Fibroblast of the aortic adventitia (primary cell): Measurements from ENCODE around the gene ZNF611. TPM values are rescaled to one million over a fixed set of nuclear protein-coding genes. Genes with fewer than 3 reads are reported as not detected.
"Not testable (repeated sequence)": the region's sequence is repeated elsewhere in the genome, so short reads cannot be mapped to it uniquely, and the experiment has no call there.

Experiments
- DNase-seq: peaks from one replicate; pipeline ENCODE4 v3.0.0-alpha.2; 2010; ENCODE audit warnings: low read depth
- H3K4me3 ChIP-seq: 2 replicates; pipeline ENCODE4 v1.5.1; 2011; ENCODE audit warnings: low read depth, mild to moderate bottlenecking, control low read depth, low read length, moderate library complexity
- total RNA-seq: library from RNA; depleted of rRNA; stranded (reverse); fragments of >200 nt; gene quantifications from 2 replicates; pipeline ENCODE4 v1.2.3, GENCODE V29; 2012; ENCODE audit warnings: low replicate concordance
- TF ChIP-seq, protein P1 (sequence below): IDR thresholded peaks from 2 replicates; pipeline ENCODE4 v1.5.1; 2011; ENCODE audit warnings: mild to moderate bottlenecking, low read length, control low read depth, inconsistent platforms; ENCODE audit not compliant: insufficient read depth

The ZNF611 gene
- total RNA-seq, 1 donor = 12.8 TPM

- TF ChIP-seq, protein P1, sequence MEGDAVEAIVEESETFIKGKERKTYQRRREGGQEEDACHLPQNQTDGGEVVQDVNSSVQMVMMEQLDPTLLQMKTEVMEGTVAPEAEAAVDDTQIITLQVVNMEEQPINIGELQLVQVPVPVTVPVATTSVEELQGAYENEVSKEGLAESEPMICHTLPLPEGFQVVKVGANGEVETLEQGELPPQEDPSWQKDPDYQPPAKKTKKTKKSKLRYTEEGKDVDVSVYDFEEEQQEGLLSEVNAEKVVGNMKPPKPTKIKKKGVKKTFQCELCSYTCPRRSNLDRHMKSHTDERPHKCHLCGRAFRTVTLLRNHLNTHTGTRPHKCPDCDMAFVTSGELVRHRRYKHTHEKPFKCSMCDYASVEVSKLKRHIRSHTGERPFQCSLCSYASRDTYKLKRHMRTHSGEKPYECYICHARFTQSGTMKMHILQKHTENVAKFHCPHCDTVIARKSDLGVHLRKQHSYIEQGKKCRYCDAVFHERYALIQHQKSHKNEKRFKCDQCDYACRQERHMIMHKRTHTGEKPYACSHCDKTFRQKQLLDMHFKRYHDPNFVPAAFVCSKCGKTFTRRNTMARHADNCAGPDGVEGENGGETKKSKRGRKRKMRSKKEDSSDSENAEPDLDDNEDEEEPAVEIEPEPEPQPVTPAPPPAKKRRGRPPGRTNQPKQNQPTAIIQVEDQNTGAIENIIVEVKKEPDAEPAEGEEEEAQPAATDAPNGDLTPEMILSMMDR = no peak
- no peak overlapping the region for H3K4me3 ChIP-seq
- no peak for DNase-seq
These were observed 7.7 kb upstream of the ZNF611 start for GRCh38 chr19:52742516-52742915.

DNA sequence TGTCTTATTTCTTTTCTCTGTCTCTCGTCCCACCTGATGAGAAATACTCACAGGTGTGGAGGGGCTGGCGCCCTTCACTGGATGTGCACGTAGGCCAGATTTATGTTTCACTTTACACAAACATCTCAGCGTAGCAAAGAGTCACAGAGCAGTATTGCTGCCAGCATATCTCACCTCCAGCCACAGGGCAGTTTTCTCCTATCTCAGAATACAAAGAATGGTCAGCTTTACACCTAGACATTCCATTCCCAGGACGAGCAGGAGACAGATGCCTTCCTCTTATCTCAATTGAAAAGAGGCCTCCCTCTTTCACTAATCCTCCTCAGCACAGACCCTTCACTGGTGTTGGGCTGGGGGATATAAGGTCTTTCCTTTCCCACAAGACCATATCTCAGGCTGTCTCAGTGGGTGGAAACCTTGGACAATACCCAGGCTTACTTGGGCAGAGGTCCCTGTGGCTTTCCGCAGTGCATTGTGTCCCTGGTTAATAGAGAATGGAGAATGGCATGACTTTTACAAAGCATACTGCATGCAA, 7.2 kb upstream of the ZNF611 start:
- TF ChIP-seq, protein P1 = no peak
- DNase-seq = no peak
- no peak overlapping the region for H3K4me3 ChIP-seq

DNA sequence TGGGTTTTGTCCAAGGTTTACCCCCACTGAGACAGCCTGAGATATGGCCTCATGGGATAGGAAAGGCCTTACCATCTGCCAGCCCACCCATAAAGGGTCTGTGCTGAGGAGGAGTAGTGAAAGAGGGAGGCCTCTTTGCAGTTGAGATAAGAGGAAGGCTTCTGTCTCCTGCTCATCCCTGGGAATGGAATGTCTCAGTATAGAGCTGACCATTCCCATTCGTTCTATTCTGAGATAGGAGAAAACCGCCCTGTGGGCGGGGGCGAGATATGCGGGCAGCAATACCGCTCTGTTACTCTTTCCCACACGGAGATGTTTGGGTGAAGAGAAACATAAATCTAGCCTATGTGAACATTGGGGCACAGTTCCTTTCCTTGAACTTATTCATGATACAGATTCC, 6.5 kb upstream of the ZNF611 start:
- DNase-seq = not testable (repeated sequence)

DNA sequence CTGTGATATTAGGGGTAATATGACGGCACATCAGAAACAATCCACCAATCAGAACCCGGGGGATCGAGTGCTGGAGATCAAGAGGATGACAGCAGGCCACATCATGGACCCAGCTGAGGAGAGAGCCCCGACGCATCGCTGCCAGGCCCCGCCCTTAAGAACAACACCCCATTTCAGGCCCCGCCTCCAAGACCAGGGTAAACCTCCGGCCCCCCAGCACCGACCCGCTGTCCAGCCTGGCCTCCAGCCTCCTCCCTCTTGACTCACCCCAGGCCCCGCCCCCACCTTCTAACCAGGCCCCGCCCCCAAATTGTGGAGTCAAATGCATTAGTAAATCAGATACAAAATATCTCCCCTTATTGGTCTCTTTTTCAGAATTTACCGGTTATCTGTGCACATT, 4.7 kb upstream of the ZNF611 start:
- no peak for DNase-seq
- no peak overlapping the region for H3K4me3 ChIP-seq
- TF ChIP-seq, protein P1 = no peak

More for the DNA sequence above, 6.5 kb upstream of the ZNF611 start:
- H3K4me3 ChIP-seq = not testable (repeated sequence)

GRCh38 chr19:52735734-52736133, 890 bp upstream of the ZNF611 start:
- TF ChIP-seq, protein P1 = no peak
- peak; percentile 14 for DNase-seq
- H3K4me3 ChIP-seq = no peak overlapping the region

- TF ChIP-seq, protein P1 = no peak
- H3K4me3 ChIP-seq = peak overlapping the region; percentile 83
- peak; percentile 11 for DNase-seq
These were observed 432 bp downstream of the ZNF611 start for GRCh38 chr19:52734331-52734892.

GRCh38 chr19:52726051-52726450, 8.8 kb downstream of the ZNF611 start:
- not testable (repeated sequence) for H3K4me3 ChIP-seq, DNase-seq

GRCh38 chr19:52725528-52725961, 9.3 kb downstream of the ZNF611 start:
- H3K4me3 ChIP-seq = no peak overlapping the region
- TF ChIP-seq, protein P1 = no peak
- DNase-seq = no peak
